Activated gamma-delta T cell treated with anti-CD3 and anti-CD28 coated beads, Interleukin-2, amount 50 U/mL, for 16 hours (primary cell): ENCODE results near the gene RBM18.

ENCODE experiments used
- DNase-seq: peaks from one replicate; pipeline ENCODE4 v3.0.0-alpha.2; 2020; ENCODE audit warnings: low read depth

Gene RBM18

DNA sequence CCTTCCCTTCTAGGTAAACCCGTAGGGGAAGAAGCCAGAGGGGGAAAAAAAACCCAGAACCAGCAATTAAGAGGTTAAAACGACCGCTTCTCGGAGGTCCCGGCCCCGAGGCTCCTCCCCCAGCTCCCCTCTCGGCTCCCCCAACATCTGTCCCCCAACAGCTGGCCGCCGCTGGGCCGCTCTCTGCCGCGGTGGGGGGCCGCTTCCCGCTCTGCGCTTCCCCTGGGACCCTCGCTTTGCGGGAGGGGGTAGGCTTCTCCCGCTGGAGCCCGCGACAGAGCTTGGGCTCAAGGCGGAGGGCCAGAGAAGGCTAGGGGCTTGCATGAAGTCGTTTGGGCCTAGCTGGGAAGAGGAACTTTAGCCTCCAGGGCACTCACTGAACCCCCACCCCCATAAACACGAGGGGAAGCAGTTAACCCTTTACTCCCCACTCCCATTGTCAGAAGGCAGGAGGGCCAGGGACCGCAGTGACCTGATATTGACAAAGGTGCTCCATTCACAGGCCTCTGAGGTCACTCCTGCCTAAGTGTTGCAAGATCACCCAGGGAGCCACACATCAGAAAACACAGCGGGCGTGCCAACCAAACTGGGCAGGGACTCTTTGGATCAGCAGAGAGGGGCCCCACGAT lies 43.3 kb downstream of the RBM18 start:
- DNase-seq, result no peak

DNA sequence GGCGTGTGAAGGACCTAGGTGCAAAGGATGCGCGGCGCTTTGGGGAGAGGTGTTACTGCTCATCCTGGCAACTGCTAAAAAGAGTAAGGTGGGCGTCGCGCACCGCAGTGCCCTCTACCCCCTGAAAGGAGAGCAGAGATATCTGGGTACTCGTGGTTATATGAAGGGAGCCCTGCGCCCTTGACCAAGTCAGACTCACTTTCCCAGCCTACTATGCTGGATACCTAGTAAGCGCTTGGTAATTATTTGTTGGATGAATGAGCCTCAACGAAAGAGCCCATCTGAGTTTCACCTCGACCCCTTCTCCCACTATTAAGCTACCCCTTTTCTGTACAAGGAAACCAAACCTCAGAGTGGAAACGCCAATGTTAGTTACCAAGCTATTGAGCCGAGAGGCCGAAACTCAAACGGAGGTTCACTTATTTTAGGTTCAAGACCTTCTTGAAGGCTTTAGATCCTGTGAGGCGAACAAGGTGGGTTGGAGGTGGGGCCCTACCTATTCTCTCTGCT lies 43.9 kb downstream of the RBM18 start:
- no peak for DNase-seq

DNA sequence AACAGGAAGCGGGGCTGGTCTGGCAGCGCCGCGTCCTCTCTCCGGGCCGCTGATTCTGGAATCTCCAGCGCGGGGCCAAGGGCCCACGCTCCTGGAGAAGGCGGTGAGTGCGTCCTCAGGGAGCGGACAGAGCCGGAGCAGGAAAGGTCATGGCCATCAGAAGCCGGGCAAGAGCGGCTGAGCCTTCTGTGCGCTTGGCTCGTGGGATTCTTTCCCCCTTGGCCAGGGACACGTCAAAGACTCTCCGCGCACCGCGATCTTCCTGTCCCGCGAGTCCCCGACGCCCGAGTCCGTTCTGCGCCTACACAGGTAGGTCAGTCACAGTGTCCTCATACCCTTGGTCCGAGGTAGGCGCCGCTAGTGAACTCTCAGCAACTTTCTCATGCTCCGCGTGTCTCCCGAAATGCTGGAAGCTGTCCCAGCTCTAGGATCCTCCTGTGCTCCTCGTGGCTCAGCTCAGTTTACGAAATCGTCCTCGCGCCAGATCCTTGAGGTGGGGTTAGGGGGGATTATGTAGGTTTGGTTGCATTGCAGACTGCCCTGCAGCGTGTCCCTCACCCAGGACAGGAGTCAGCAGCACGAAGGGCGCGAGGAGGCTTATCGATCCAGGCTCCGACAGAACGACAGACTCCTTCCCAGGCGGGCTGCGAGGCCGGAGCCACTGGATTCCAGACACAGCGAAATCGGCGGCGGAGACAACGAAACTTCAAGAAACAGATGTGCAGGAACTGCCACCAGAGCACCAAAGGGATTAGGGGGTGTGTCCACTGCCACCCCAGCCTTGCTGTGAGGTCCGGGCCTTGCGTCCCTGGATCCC lies 44.6 kb downstream of the RBM18 start:
- DNase-seq, result no peak

DNA sequence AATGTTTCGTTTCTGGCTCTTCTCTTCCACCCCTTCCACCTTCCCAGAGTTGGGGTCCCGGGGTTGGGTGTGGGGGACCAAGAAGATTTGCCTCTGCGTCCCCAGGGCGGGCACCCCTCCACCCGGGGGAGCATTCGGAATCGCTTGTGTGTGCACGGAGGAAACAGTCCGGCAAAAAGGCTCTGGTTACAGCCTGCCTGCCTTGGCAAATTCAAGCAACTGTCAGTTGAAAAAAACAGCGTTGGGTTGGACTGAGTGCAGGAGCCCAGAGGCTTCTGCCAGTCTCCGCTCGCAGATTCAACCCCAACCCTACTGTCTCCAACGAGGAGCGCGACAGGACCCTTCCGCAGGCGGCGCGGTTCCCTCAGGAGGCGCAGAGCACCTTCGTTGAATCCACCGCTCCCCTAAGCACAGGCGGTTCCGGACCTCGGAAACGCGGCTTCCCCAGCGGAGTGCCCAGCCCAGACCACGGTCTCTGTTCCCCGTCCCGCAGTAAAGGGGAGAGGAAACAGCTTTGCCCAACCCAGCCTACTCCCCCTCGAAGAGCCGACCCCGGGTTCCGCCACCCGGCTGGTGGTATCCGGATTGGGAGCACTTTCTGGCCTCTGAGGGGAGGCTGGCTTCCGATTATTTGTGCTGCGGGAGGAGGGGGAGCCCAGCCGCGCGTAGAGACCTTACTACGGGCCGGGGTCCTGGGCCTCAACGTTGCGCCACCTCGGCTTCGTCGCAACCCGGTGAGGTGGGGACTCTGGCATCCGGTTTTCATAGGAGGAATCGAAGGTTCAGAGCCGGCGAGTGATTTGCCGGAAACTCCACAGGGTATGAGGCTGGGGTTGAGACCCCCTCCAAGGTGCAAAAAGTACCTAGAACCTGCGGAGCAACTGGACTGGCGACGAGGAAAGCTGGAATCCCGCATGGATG lies 45.4 kb downstream of the RBM18 start:
- DNase-seq, result no peak

DNA sequence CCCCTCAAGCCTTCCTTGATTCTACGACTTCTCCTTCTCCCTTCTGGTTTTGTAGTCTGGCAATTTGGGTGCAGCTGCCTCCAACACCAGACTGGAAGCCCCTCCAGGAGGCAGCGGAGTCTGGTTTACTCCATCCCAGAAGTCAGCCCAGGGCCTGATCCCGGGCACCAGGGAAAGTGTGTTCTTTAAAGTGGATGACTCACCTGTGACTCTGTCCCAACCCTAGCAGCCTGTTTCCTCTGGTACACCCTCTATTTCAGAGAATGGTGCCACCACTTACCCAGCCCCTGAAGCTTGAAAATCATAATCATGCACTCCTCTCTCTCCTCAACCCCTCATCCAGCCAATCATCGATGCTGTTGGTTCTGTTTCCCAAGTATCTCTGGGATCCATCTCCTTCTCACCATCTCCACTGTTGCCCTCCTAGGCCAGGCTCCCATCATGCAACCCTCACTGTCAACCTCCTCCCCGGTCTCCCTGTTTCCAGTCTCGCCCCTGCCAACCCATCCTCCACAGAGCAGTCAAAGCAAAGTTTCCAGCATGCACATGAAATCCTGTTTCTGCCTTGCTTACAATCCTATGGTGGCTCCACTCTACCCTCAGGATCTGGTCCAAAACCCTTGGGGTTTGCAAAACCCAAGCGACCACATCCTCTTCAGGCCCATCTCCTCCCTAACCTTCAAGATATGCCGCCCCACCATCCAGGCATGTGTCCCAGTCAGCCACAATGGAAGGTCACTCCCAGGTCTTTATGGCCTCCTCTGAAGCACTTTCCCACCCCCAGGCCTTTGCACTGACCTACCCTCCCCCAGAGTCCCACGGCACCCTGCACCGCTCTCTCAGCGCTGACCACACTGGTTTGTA lies 46.3 kb downstream of the RBM18 start:
- no peak for DNase-seq

DNA sequence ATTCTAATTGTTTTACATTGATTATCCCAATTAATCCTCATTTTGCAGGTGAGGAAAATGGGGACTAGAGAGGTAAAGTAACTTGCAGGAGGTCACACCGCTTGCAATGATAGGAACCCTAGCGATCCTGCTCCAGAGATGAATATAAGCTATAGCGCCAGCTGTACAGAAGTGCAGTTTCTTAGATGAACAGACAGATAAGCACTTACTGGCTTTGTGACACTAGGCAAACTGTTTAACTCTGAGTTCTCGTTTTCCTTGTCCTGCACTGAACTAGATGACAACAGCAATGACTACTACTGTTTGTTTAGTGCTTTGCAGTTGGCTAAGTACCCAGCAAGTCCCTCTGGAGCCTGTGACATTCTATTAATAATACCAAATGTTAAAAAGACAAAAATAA lies 47.0 kb downstream of the RBM18 start:
- no peak for DNase-seq

DNA sequence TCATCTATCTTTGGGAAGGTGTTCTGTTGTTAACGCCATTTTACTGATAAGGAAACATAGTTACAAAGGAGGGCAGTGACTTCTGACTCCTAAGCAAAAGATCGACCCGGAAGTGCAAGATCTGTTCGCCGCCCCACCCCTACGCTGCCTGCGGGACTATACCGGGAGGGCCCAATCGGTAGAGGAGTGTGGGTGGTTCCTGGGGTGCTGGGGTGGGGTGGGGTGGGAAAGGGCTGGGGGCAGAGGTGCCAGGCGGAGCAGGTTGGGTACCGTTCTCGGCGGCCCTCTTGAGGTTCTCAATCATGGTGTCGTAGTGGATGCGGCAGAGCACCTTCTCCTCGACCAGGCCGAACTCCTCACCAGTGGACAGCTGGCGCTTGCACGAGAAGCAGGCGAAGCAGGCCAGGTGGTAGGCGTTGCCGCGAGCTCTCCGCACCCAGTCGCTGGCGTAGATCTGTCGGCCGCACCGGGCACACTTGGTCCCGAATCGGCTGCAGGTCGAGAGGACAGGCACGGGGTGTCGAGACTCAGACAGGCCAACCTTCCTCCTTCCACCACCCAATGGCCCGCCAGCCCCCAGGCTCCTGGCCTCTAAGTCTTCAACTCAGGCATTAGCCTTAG lies 47.7 kb downstream of the RBM18 start:
- DNase-seq, result no peak

DNA sequence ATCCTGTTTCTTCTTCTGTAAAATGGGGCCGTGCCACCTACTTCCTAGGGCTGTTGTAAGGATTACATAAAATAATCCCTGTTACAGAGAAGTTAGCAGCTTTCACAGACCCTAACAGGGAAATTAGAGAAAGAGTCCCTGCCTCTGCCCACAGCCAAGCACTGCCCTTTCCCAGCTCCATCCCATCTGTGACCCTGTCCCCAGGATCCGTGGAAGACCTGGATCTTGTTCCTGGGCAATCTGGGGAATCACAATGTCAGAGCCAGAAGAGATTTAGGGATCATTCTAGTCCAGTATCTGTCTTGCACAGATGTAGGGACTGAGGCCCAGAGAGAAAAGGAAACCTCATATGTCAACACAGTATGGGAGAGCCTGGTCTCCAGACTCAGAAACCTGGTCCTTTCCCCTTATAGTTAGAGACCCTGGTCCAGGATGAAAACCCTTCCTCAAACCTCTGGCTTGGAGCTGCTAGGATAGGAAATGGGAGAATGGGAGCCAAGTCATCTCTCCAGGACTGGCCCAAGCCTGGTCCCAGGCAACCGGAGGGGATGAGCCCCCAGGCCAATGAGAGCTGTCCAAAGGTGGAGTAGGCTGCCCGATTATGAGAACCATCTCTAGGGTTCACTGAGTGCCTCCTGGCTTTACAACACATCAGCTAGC lies 48.4 kb downstream of the RBM18 start:
- no peak for DNase-seq

DNA sequence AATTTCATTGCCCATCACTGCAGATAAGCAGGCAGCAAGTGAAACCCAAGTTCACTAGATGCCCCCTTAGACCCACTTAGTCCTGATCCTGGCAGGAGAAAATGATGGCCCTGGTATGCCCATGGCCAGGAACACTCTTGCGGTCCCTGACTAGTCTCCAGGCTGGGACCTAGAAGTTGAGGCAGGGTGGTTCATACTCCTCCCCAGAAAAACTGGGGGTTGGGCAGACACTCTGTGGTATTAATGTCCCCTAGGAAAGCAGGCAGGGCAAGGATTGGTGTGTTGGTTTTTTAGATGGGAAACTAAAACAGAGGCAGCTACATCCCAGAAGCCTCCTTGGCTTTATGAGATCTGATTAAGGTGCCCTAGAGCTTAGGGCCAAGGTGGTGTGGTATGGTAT lies 49.0 kb downstream of the RBM18 start:
- DNase-seq, result no peak

DNA sequence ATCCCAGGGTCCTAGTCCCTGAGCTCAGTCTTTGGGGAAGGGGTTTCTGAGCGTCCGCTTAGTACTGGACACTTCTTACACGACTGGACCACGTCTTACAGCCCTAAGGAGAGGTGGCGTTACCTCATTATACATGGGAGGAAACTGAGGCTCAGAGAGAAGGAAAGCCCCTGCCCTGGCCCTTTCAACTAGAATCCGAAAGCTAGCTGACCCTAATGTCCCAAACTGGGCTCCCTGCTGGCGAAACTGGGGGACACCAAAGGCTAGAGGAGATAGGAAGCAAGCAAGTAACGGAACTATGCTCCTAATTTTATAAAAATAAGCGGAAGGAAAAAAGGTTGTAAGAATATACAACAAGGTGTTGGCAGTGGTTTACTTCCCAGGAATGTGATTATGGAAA lies 50.1 kb downstream of the RBM18 start:
- DNase-seq, result no peak

DNA sequence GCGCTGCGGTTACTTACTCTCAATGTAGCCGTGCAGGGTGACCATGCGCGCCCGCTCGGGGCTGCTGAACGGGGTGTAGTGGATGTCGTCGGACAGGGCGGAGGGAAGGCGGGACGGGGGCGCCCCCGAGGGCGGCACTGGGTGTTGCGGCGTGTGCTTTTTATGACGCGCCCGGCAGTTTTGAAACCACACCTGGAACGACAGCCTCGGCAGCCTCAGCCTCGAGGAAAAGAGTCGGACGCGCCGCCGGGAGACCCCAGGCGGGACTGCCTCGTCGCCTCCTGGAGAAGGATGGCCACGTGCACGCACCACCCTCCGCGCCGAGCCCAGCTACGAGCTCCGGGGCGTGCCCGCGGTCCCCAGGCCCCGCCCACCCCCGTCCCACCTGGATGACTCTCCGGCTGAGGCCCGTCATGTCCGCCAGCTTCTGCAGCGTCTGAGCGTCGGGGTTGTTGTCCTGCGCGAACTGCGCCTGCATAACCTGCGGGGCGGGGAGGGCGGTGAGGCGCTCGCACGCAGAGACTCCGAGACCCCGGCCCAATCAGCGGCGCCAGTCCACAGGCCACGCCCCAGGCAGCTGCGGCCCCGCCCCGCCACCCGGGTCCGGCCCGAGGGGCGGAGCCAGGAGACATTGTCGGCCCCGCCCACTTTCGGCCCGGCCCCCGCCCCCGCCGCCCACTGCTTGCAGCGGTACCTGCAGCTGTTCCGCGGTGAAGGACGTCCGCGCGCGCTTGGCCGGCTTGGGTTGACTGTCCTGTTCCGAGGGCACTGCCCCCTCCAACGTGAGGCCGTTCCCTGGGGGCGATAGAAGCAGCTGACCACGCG lies 50.8 kb downstream of the RBM18 start:
- DNase-seq, result no peak

DNA sequence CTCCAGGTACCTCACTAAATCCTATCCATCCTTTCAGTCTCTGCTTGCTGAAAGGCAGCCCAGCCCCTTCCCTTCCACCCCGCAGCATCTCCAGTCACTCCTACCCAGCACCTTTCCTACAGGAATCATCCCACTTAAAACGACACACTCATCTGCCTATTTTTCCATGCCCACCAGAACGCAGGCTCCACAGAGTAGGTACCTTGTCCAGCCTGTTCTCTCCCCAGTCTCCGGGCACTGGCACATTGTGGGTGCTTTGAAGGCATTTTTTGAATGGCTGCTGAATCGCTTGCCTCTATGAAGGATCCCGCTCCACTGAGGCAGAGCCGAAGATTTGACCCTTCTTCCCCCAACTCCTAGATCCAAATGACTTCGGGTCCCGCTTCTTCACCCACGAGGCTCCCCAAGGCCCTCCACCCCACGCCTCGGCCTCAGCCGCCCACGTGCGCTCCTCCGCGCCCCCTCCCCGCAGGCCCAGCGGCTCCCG lies 51.5 kb downstream of the RBM18 start:
- no peak for DNase-seq

DNA sequence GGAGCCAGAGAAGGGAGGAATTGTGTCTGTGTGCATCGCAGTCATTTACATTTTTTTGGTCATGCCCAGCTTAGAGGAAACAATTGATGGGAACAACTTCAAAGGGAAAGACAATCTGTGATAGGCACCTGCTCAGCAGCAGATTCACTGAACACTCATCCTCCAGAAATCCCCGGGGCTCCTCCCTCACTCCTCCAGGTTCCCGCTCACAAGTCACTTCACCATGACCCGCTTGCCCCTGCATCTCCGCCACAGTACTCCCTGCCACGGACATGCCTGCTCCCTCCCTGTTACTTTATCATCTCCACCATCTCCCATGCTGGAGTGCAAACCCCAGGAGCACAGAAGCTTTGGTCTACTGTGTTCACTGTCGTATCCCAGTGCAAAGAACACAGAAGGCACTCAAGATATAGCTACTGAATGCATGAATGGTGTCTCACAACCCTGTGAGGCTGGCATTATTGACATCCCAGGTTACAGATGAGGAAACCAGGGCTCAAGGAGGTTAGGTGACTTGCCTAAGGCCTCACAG lies 52.1 kb downstream of the RBM18 start:
- no peak for DNase-seq

DNA sequence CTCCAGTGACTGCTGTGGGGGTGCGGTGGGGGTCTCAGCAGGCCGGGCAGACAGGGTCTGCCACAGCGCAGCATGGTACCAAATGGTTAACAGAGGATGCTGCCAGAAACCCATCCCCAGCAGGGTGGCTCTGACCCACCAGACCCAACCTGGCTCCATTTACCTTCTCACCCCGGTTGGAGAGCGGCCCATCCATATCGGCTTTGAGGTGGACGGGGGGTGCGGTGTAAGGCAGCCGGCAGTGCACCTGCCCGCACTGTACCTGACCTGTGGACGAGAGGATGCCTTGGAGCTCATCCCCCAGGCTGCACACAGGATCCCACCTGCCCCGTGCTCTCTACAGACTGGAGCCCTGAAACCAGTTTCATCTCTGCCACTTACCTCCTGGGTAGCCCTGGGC lies 55.2 kb downstream of the RBM18 start:
- DNase-seq, result no peak

DNA sequence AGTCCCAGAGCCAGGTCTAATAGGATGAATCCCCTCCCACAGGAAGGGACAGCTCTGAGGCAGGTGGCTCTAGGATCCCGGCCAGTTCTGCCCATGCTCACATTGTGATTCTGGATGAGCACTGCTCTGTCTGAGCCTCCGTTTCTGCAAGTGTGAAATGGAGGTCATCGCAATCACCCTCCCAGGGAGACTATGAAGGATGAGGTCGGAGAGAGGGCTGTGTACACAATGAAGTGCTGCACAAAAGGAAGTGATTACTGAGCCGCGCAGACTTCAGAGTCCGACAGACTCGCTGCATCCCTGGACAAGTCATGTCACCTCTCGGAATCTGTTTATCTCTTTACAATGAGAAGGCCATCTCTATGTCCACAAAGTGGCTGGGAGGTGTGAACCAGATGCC lies 57.5 kb downstream of the RBM18 start:
- DNase-seq, result no peak

DNA sequence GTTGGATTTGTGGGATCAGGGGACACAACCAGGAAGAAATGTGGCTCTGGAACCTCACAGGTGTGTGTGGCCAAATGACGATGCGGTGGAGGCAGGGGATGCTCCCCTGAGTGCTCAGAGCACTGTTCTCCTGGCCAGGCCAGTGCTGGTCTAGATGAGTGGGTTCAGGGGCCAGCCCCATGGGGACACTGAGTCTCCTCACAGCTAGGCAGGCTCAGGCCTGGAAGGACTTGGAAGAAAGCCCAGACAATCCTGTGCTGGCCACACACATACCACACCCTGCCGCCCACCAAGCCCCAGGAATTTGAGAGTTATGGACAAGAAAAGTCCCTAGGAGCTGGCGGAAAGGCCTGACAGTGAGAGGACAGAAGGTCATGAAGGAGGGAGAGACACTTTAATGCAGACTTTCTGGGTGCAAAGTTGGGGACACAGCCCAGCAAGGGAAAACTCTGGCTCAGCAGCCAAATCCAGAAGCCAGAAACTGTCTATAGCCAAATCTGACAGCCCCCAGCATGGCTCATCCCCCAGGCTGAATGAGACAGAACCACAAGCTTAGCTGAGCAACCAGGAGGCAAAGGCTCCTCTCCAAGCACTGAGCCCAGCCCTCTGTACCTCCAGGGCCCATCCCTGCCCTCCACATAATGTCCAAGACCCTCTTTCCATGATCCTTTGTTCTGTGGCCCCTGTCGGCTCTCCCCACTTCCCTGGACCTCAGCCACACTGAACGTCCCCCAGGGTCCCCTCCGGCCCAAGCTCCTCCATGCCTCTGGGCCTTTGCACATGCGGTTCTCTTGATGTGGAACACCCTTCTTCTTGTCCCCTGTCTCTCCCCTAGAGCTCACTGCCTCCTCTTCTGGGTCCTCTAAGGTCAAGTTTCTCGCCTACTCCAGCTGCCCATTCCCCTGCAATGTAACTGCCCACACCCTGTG lies 58.3 kb downstream of the RBM18 start:
- no peak for DNase-seq

DNA sequence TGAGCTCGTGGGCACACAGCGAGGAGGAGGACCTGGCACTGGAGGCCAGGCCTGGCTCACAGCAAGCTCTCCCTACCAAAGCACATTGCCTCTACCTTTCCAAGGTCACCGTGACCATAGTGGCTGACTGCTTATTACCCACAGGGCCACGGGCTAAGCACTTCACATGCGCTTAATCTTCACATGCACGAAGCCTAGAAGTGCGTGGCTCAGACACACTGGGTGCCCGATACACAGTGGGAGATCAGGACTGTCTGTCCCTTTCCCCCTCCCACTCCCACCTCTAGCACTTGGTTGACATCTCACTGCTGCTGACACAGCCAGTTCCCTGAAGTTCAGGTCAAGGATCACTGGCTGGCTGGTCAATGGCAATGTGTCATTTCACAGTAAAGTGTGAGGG lies 59.5 kb downstream of the RBM18 start:
- no peak for DNase-seq

DNA sequence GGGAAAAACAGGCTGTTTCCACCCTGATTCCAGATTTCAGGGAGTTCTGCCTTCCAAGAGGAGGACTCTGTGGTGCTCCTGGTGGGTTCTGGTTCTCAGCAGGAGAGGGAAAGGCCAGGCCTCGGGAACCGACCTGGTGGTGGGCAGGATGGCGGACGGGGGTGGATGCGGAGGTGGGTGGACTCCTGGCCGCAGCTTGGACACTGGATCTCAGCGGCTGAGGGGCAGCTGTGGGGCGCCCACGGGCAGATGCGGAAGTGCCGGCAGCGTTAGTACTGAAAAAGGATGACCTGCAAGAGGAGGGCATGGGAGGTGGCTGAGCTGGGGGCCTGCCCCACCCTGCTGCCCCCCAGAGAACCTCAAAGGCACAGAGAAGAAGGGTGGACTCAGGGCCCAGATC lies 60.1 kb downstream of the RBM18 start:
- no peak for DNase-seq
